NCI-H146 treated with DMSO at 0.1 percent for 48 hours (cell line): ENCODE results near the gene ATP5PD.
A peak's percentile ranks its signal among the peaks of the same experiment; 100 is the strongest.
"Not testable (repeated sequence)": the region's sequence is repeated elsewhere in the genome, so short reads cannot be mapped to it uniquely, and the experiment has no call there.

Source experiments
- DNase-seq: peaks from one replicate; lab custom pipeline; 2025; ENCODE audit not compliant: unreplicated experiment; lab: John Stamatoyannopoulos, UW

The ATP5PD gene

GRCh38 chr17:75077496-75078283 is 30.9 kb upstream of the ATP5PD start:
- DNase-seq = peak; percentile 47

GRCh38 chr17:75077072-75077495 is 30.3 kb upstream of the ATP5PD start:
- DNase-seq = no peak

- DNase-seq = no peak
These were observed 29.0 kb upstream of the ATP5PD start for GRCh38 chr17:75075597-75076336.

- DNase-seq = no peak
These were observed 27.8 kb upstream of the ATP5PD start for GRCh38 chr17:75074532-75074931.

GRCh38 chr17:75073618-75074047 is 26.9 kb upstream of the ATP5PD start:
- no peak for DNase-seq

- DNase-seq = not testable (repeated sequence)
These were observed 26.1 kb upstream of the ATP5PD start for GRCh38 chr17:75072909-75073308.

GRCh38 chr17:75071478-75072271 is 24.9 kb upstream of the ATP5PD start:
- not testable (repeated sequence) for DNase-seq

GRCh38 chr17:75069783-75070182 is 23.0 kb upstream of the ATP5PD start:
- no peak for DNase-seq

- no peak for DNase-seq
These were observed 22.0 kb upstream of the ATP5PD start for GRCh38 chr17:75068750-75069149.

GRCh38 chr17:75067856-75068255 is 21.1 kb upstream of the ATP5PD start:
- DNase-seq = no peak

GRCh38 chr17:75065562-75066151 is 18.9 kb upstream of the ATP5PD start:
- DNase-seq = no peak

- no peak for DNase-seq
These were observed 18.2 kb upstream of the ATP5PD start for GRCh38 chr17:75064867-75065561.

- DNase-seq = no peak
These were observed 17.7 kb upstream of the ATP5PD start for GRCh38 chr17:75064460-75064859.

- no peak for DNase-seq
These were observed 17.3 kb upstream of the ATP5PD start for GRCh38 chr17:75064040-75064439.

GRCh38 chr17:75063626-75064025 is 16.9 kb upstream of the ATP5PD start:
- no peak for DNase-seq

GRCh38 chr17:75063201-75063600 is 16.4 kb upstream of the ATP5PD start:
- no peak for DNase-seq

- no peak for DNase-seq
These were observed 14.8 kb upstream of the ATP5PD start for GRCh38 chr17:75061618-75062017.

- no peak for DNase-seq
These were observed 14.3 kb upstream of the ATP5PD start for GRCh38 chr17:75061055-75061438.

- no peak for DNase-seq
These were observed 13.8 kb upstream of the ATP5PD start for GRCh38 chr17:75060434-75061054.
